Stimulated activated CD8-positive, alpha-beta memory T cell treated with anti-CD3 and anti-CD28 coated beads, Interleukin-2, amount 100 ng/mL, for 48 hours (primary cell): ENCODE results near the gene PSD.

ENCODE experiments used
- DNase-seq, 2 donors: peaks; one replicate each; pipeline ENCODE4 v3.0.0-alpha.2; 2020; ENCODE audit warnings: low read depth in 2 of 2

The PSD gene

GRCh38 chr10:102444851-102445250, 26.3 kb upstream of the PSD start:
- DNase-seq, result no peak

DNA sequence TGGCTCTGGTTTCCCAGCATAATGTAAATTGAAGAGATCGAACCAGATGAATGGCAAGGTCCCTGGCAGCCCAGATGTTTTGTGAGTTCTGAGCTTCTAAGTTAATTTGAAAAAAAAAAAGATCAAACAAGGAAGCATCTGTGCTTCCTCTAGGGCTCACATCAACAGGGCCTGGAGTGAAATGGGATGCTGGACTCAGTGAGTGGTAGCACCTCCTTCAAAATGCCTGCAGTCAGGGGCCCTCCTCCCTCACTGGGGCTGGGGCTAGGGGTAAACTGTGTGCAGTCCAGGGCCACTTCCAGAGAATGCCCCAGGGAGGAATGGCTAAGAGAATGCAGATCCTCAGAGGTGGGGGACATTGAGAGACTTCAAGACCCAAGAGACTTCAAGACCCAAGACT, 19.8 kb upstream of the PSD start:
- DNase-seq, result no peak

DNA sequence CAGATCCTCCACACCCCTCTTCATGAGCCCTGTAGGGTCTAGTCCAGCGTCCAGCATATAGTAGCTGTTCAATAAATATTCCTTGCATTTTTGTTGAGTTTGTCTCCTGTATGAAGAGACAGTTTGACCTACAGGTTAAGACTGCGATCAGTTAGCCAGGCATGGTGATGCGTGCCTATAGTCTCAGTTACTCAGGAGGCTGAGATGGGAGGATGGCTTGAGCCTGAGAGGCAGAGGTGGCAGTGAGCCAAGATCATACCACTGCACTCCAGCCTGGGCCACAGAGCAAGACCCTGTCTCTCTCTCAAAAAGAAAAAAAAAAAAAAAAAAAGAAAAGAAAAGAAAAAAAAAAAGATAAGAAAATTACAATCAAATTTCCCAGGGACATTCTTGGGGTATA, 18.9 kb upstream of the PSD start:
- DNase-seq, result no peak

GRCh38 chr10:102436312-102436711, 17.7 kb upstream of the PSD start:
- no peak for DNase-seq

- DNase-seq, result peak in 1 of 2 donors; percentile 36
These were observed 17.1 kb upstream of the PSD start for GRCh38 chr10:102435529-102436233.

- DNase-seq, result no peak
These were observed 16.5 kb upstream of the PSD start for GRCh38 chr10:102435133-102435497.

DNA sequence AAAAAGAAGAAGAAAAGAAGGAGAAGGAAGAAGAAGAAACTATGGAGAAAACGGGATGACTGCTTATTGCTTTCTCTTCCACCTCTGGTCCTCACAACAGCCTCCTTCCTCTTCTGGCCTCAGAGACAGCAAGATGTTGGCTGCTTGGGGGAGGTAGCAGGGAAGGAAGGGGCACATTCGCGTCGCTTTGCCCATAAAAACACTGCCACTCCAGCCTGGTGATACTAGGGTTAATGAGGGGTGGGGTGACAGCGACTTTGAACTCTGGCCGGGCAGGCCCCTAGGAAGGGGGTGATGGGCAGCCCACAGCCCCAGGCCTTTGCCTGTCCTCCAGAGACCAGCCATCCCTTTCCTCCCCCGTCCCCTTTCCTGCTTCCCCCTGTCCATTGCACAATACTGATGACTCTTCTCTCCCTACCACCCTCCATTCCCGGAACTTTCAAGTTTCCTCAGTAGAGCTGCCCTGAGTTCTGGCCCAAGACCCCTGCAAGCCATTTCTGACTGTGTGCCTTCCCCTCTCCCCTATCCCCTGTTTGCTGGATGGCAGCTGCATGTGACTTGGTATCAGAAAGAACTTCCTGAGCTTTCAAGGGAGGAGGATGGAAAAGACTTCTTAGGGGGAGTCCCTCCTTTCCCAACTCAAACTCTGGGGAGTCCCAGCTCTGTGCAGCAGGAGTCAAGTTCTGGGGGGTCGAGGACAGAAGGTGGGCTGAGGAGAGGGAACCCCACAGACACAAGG, 16.0 kb upstream of the PSD start:
- DNase-seq, result no peak

DNA sequence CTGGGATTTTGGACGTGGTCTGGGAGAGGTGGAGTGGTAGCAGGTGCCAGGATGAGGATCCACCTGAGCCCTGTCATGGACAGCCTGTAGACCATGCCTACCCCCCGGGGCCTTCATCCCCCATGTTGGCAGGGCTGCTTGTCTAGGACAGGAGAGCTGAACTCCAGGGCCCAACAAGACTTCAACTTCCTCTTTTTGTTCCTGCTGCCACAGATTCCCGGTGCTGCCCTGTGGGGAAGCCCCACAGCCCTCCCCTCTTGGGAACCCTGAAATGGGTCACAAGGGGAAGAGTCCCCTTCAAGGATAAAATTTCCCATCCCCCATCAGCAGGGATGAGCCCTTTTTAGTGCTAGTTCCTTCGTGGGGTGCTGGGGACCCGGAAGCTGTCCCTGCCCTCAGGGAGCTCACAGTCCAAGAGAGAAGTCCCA, 15.0 kb upstream of the PSD start:
- no peak for DNase-seq

- DNase-seq, result peak; percentile 94 to 98
These were observed 13.8 kb upstream of the PSD start, which contains the start of gene CUEDC2 for GRCh38 chr10:102432162-102432950. CUEDC2 (minus strand) TSS chr10:102432574; CDS start chr10:102425188, 7,386 bp downstream.

DNA sequence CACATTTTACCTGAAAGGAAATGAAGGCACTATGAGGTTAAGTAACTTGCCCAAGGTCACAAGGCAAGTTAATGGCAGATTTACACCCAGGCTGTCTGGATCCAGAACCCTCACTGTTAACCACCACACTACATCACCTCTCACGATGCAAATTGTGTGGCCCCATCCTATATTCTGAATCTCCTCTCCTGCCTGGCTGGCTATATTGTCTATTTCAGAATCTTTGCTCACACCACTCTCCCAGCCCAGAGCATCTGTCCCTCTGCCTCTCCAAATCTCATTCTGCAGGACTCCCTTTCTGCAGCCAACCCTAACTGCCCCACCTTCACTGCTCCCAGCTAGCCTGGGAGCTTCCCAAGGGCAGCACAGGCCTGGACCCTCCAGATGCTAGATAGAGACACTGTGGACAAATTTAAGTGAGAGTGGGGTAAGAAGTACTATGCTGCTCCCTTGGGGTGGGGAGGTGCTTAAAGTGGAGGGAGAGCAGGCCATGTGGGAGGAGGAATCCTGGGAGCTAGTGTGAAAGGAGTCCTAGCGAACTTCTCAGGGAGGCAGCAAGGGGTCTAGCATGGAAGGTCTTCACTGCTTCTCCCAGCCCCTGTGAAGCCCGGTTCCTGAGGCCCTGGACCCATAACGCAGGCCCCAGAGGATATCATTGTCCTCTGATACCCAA, 13.0 kb upstream of the PSD start:
- DNase-seq, result no peak

- no peak for DNase-seq
These were observed 10.9 kb upstream of the PSD start for GRCh38 chr10:102429468-102429867.

DNA sequence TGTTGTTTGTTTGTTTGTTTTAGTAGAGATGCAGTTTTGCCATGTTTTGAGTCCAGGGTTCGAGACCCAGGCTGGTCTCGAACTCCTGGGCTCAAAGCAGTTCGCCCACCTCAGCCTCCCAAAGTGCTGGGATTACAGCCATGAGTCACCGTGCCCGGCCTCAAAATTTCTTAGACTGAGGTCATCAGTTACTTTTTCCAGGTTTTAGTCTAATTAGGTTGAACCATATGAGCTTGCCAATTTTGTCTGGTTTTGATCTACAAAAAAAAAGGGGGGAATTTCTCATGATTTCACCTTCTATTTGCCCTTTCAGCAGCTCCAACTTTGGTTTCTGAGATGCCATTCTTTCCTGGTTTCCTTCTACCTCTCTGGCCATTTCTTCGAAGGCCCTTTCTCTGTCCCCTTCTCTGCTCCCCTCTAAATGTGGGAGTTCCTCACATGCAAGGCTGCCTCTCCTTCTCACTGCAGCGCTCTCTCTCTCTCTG, 8.3 kb upstream of the PSD start:
- no peak for DNase-seq

GRCh38 chr10:102425444-102425843, 6.9 kb upstream of the PSD start:
- DNase-seq, result no peak

- no peak for DNase-seq
These were observed 6.3 kb upstream of the PSD start for GRCh38 chr10:102424916-102425315.

- no peak for DNase-seq
These were observed 5.6 kb upstream of the PSD start for GRCh38 chr10:102424145-102424544.

- no peak for DNase-seq
These were observed 4.9 kb upstream of the PSD start for GRCh38 chr10:102423372-102423968.

GRCh38 chr10:102422545-102423129, 4.1 kb upstream of the PSD start:
- no peak for DNase-seq

DNA sequence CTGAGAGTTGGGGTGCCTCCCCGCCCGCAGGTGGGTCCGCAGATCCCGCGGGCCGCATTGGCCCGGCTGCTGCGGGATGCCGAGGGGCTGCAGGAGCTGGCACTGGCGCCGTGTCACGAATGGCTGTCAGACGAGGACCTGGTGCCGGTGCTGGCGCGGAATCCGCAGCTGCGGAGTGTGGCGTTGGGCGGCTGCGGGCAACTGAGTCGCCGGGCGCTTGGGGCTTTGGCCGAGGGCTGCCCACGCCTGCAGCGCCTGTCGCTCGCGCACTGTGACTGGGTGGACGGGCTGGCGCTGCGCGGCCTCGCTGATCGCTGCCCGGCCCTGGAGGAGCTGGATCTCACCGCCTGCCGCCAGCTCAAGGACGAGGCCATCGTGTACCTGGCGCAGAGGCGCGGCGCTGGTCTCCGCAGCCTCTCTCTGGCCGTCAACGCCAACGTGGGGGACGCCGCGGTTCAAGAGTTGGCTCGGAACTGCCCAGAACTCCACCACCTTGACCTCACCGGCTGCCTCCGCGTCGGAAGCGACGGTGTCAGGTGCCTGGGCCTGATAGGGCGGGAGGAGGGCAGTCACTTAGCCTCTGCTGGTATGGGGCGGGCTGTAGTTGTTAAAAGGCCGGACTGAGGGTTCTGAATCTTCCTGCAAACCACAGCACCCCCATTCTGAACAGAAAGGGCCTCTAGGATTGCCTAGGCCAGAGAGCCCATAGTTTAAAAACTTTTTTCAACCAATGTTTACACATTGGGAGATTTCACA, 3.4 kb upstream of the PSD start:
- no peak for DNase-seq

DNA sequence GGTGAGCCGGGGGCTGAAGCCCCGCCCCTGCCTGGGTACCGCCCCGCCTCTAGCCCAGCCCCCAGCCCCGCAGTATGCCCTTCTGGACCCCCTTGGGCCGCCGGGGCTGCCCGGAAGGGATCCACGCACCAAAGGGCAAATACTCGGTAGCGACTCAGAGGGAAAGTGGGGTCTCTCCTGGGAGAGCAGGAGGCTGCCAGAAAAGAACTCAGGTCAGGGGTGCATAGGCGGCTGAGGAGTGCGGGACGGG, 2.8 kb upstream of the PSD start:
- no peak for DNase-seq

- DNase-seq, result peak; percentile 94 to 95
These were observed 2.3 kb upstream of the PSD start, which contains the start of gene FBXL15 for GRCh38 chr10:102420714-102421506. FBXL15 (plus strand) TSS chr10:102420836; CDS start chr10:102421130, 294 bp downstream.
